WTC11 (cell line): ENCODE measurements around the gene BACH2. TPM values are rescaled to one million over a fixed set of nuclear protein-coding genes. Genes with fewer than 3 reads are reported as not detected.

Experiments used
- ATAC-seq: fragments of 200-7000 bp; cut with Tn5 transposase; 2 replicates; pipeline ENCODE4 v1.10.0; 2021; ENCODE audit warnings: mild to moderate bottlenecking, moderate library complexity
- CTCF ChIA-PET: fragments of 300-600 bp; sonication (Branson Sonifier 250); formaldehyde crosslinking; loops from one replicate; lab custom pipeline; 2021; ENCODE audit warnings: antibody characterized with exemption; lab: Charles Lee
- POLR2A ChIA-PET: fragments of 350-600 bp; sonication (Branson Sonifier 250); formaldehyde crosslinking; loops from one replicate; lab custom pipeline; 2021; ENCODE audit warnings: antibody characterized with exemption; lab: Charles Lee
- DNase-seq: peaks from one replicate; pipeline ENCODE4 v3.0.0; 2021; ENCODE audit warnings: low spot score
- H3K27ac Mint-ChIP-seq: 2 replicates; pipeline ENCODE4 v1.8.0; 2021; ENCODE audit warnings: mixed read lengths
- H3K27me3 Mint-ChIP-seq: 2 replicates; pipeline ENCODE4 v1.8.0; 2021; ENCODE audit warnings: low read depth, mild to moderate bottlenecking, moderate library complexity, mixed read lengths
- H3K36me3 Mint-ChIP-seq: 2 replicates; pipeline ENCODE4 v1.8.0; 2021; ENCODE audit warnings: mixed read lengths
- H3K4me1 Mint-ChIP-seq: 2 replicates; pipeline ENCODE4 v1.8.0; 2022; ENCODE audit warnings: mixed read lengths
- H3K4me3 Mint-ChIP-seq: 2 replicates; pipeline ENCODE4 v1.8.0; 2021; ENCODE audit warnings: mild to moderate bottlenecking, moderate library complexity, mixed read lengths
- H3K9me3 Mint-ChIP-seq: 2 replicates; pipeline ENCODE4 v1.8.0; 2021; ENCODE audit warnings: mixed read lengths
- AR ChIP-seq: fragments of 250-450 bp; sonication (Bioruptor Pico); IDR thresholded peaks from 2 replicates; pipeline ENCODE4 v1.9.0; 2021; ENCODE audit warnings: mild to moderate bottlenecking
- CREM ChIP-seq: sonication (generic); formaldehyde crosslinking; IDR thresholded peaks from 2 replicates; pipeline ENCODE4 v1.8.1; 2022; ENCODE audit warnings: mild to moderate bottlenecking, missing genetic modification reagents, moderate library complexity
- E2F1 ChIP-seq: sonication (generic); formaldehyde crosslinking; IDR thresholded peaks from 2 replicates; pipeline ENCODE4 v1.8.0; 2022; ENCODE audit warnings: mild to moderate bottlenecking, missing genetic modification reagents
- E2F5 ChIP-seq: sonication (generic); formaldehyde crosslinking; IDR thresholded peaks from 2 replicates; pipeline ENCODE4 v1.8.1; 2022; ENCODE audit warnings: mild to moderate bottlenecking, moderate library complexity, missing genetic modification reagents
- EMX1 ChIP-seq: fragments of 250-450 bp; sonication (Bioruptor Pico); IDR thresholded peaks from 2 replicates; pipeline ENCODE4 v1.8.0; 2021; ENCODE audit warnings: mild to moderate bottlenecking
- ESRRA ChIP-seq: sonication (generic); formaldehyde crosslinking; IDR thresholded peaks from 2 replicates; pipeline ENCODE4 v1.8.1; 2022; ENCODE audit warnings: mild to moderate bottlenecking, missing genetic modification reagents, borderline replicate concordance
- ETV6 ChIP-seq: sonication (generic); formaldehyde crosslinking; IDR thresholded peaks from 2 replicates; pipeline ENCODE4 v1.8.1; 2022; ENCODE audit warnings: mild to moderate bottlenecking, missing genetic modification reagents
- FOXJ3 ChIP-seq: sonication (generic); formaldehyde crosslinking; IDR thresholded peaks from 2 replicates; pipeline ENCODE4 v1.9.0; 2021; ENCODE audit warnings: missing genetic modification reagents, mild to moderate bottlenecking, borderline replicate concordance
- FOXP4 ChIP-seq: sonication (generic); formaldehyde crosslinking; IDR thresholded peaks from 2 replicates; pipeline ENCODE4 v1.8.0; 2022; ENCODE audit warnings: mild to moderate bottlenecking, missing genetic modification reagents
- GRHL2 ChIP-seq: fragments of 250-450 bp; sonication (Bioruptor Pico); IDR thresholded peaks from 2 replicates; pipeline ENCODE4 v1.8.0; 2022; ENCODE audit warnings: mild to moderate bottlenecking, moderate library complexity; ENCODE audit not compliant: insufficient replicate concordance, severe bottlenecking
- IRF1 ChIP-seq: sonication (generic); formaldehyde crosslinking; IDR thresholded peaks from 2 replicates; pipeline ENCODE4 v1.8.0; 2023; ENCODE audit warnings: missing genetic modification reagents
- JAZF1 ChIP-seq: fragments of 250-450 bp; sonication (Bioruptor Pico); IDR thresholded peaks from 2 replicates; pipeline ENCODE4 v1.9.0; 2021; ENCODE audit warnings: moderate library complexity, mild to moderate bottlenecking, inconsistent platforms
- MYBL2 ChIP-seq: sonication (generic); formaldehyde crosslinking; IDR thresholded peaks from 2 replicates; pipeline ENCODE4 v1.8.1; 2023; ENCODE audit warnings: mild to moderate bottlenecking, moderate library complexity, missing genetic modification reagents
- NR3C1 ChIP-seq: sonication (generic); formaldehyde crosslinking; conservative IDR thresholded peaks from 2 replicates; pipeline ENCODE4 v1.8.1; 2023; ENCODE audit warnings: low read depth, mild to moderate bottlenecking, missing genetic modification reagents
- RORB ChIP-seq: fragments of 250-450 bp; sonication (Bioruptor Pico); IDR thresholded peaks from 2 replicates; pipeline ENCODE4 v1.9.0; 2021; ENCODE audit warnings: mild to moderate bottlenecking
- SMAD4 ChIP-seq: sonication (generic); formaldehyde crosslinking; IDR thresholded peaks from 2 replicates; pipeline ENCODE4 v1.8.0; 2022; ENCODE audit warnings: mild to moderate bottlenecking, missing genetic modification reagents
- TEAD1 ChIP-seq: sonication (generic); formaldehyde crosslinking; IDR thresholded peaks from 2 replicates; pipeline ENCODE4 v1.8.0; 2022; ENCODE audit warnings: mild to moderate bottlenecking, missing genetic modification reagents
- TP53 ChIP-seq: sonication (generic); formaldehyde crosslinking; IDR thresholded peaks from 2 replicates; pipeline ENCODE4 v1.8.1; 2023; ENCODE audit warnings: mild to moderate bottlenecking, missing genetic modification reagents
- USF1 ChIP-seq: sonication (generic); formaldehyde crosslinking; IDR thresholded peaks from 2 replicates; pipeline ENCODE4 v1.8.0; 2022; ENCODE audit warnings: mild to moderate bottlenecking, missing genetic modification reagents
- ZNF263 ChIP-seq: sonication (generic); formaldehyde crosslinking; IDR thresholded peaks from 2 replicates; pipeline ENCODE4 v1.8.1; 2022; ENCODE audit warnings: low read depth, mild to moderate bottlenecking, moderate library complexity, missing genetic modification reagents
- ZNF512 ChIP-seq: sonication (generic); formaldehyde crosslinking; IDR thresholded peaks from 2 replicates; pipeline ENCODE4 v1.8.1; 2022; ENCODE audit warnings: missing genetic modification reagents, borderline replicate concordance
- ZNF532 ChIP-seq: fragments of 250-450 bp; sonication (Bioruptor Pico); IDR thresholded peaks from 2 replicates; pipeline ENCODE4 v1.9.0; 2021; ENCODE audit warnings: mild to moderate bottlenecking, borderline replicate concordance
- total RNA-seq: library from RNA; stranded (reverse); gene quantifications from 3 replicates; pipeline ENCODE4 v1.2.3, GENCODE V29; 2021

BACH2 gene
- total RNA-seq, 1 experiment from 2014 or later: 5.9 TPM

GRCh38 chr6:90202156-90202555 lies 94.5 kb downstream of the BACH2 start (continued):
- TF ChIP-seq FOXP4 (CRISPR knock-in tag) (no peak), EMX1 (CRISPR knock-in tag) (no peak), ZNF532 (CRISPR knock-in tag) (no peak), RORB (CRISPR knock-in tag) (no peak), GRHL2 (CRISPR knock-in tag) (no peak), ETV6 (CRISPR knock-in tag) (no peak), TEAD1 (CRISPR knock-in tag) (no peak)

- Mint-ChIP-seq H3K4me1 (peaks cover 6% of the 10 kb centered on the region; the same call in 1 of the 2 replicates), H3K27me3 (no peaks in the 10 kb centered on the region; the same call in 1 of the 2 replicates), H3K36me3 (peaks cover 23% of the 10 kb centered on the region), H3K9me3 (peaks cover 23% of the 10 kb centered on the region), H3K4me3 (no peak overlapping the region), H3K27ac (no peak overlapping the region)
- no peak for DNase-seq
- POLR2A ChIA-PET: no interaction called here
- ATAC-seq: no peak
- CTCF ChIA-PET: no interaction called here
- no peak for TF ChIP-seq FOXJ3
- no peak for TF ChIP-seq NR3C1 (CRISPR knock-in tag)
- TF ChIP-seq SMAD4 (CRISPR knock-in tag): no peak
- TF ChIP-seq AR: no peak
- no peak for TF ChIP-seq E2F5 (CRISPR knock-in tag)
- no peak for TF ChIP-seq IRF1 (CRISPR knock-in tag)
- no peak for TF ChIP-seq ESRRA (CRISPR knock-in tag)
- no peak for TF ChIP-seq CREM (CRISPR knock-in tag)
- TF ChIP-seq ZNF263 (CRISPR knock-in tag): no peak
- TF ChIP-seq ZNF512 (CRISPR knock-in tag): no peak
- no peak for TF ChIP-seq MYBL2 (CRISPR knock-in tag)
- no peak for TF ChIP-seq JAZF1 (CRISPR knock-in tag)
- no peak for TF ChIP-seq RORB (CRISPR knock-in tag)
- no peak for TF ChIP-seq E2F1 (CRISPR knock-in tag)
- no peak for TF ChIP-seq TP53
- no peak for TF ChIP-seq USF1 (CRISPR knock-in tag)
These were observed 96.7 kb downstream of the BACH2 start for GRCh38 chr6:90199900-90200299.
